SK-N-SH treated with all-trans-retinoic acid at 6 μM for 48 hours (cell line): Measurements from ENCODE around the gene PLXNA4.

Source experiments
- ATAC-seq: fragments of 200-7000 bp; cut with Tn5 transposase; 3 replicates; pipeline ENCODE4 v1.9.1; 2020; ENCODE audit warnings: mild to moderate bottlenecking, moderate library complexity
- ARNTL ChIP-seq: fragments of 450-650 bp; formaldehyde crosslinking; IDR thresholded peaks from 2 replicates; pipeline ENCODE4 v1.5.0; 2020; ENCODE audit warnings: low read depth, mild to moderate bottlenecking, moderate library complexity, borderline replicate concordance
- BACH2 ChIP-seq: fragments of 250-450 bp; sonication (Bioruptor Pico); IDR thresholded peaks from 2 replicates; pipeline ENCODE4 v1.9.0; 2021; ENCODE audit warnings: mild to moderate bottlenecking, borderline replicate concordance
- CREB5 ChIP-seq: fragments of 250-450 bp; sonication (Bioruptor Pico); IDR thresholded peaks from 2 replicates; pipeline ENCODE4 v1.5.1; 2020; ENCODE audit warnings: low read depth, mild to moderate bottlenecking, moderate library complexity
- CSDC2 ChIP-seq: fragments of 250-450 bp; sonication (Bioruptor Pico); IDR thresholded peaks from 2 replicates; pipeline ENCODE4 v1.5.0; 2020; ENCODE audit warnings: mild to moderate bottlenecking, moderate library complexity
- CSRNP3 ChIP-seq: fragments of 250-450 bp; sonication (Bioruptor Pico); IDR thresholded peaks from 2 replicates; pipeline ENCODE4 v1.5.1; 2021; ENCODE audit warnings: mild to moderate bottlenecking, moderate library complexity
- ESRRG ChIP-seq: fragments of 250-450 bp; sonication (Bioruptor Pico); IDR thresholded peaks from 2 replicates; pipeline ENCODE4 v1.6.1; 2021; ENCODE audit warnings: mild to moderate bottlenecking
- GLIS3 ChIP-seq: fragments of 250-450 bp; sonication (Bioruptor Pico); IDR thresholded peaks from 2 replicates; pipeline ENCODE4 v1.5.0; 2020; ENCODE audit warnings: mild to moderate bottlenecking, moderate library complexity
- ISL1 ChIP-seq: fragments of 250-450 bp; sonication (Bioruptor Pico); IDR thresholded peaks from 2 replicates; pipeline ENCODE4 v2.1.2; 2022; ENCODE audit warnings: mild to moderate bottlenecking, moderate library complexity
- PATZ1 ChIP-seq: fragments of 250-450 bp; sonication (Bioruptor Pico); IDR thresholded peaks from 2 replicates; pipeline ENCODE4 v1.8.0; 2020; ENCODE audit warnings: mild to moderate bottlenecking, moderate library complexity, borderline replicate concordance
- POU6F1 ChIP-seq: fragments of 250-450 bp; sonication (Bioruptor Pico); IDR thresholded peaks from 2 replicates; pipeline ENCODE4 v1.8.0; 2021; ENCODE audit warnings: low read depth, mild to moderate bottlenecking, moderate library complexity, borderline replicate concordance
- RARB ChIP-seq: fragments of 250-450 bp; sonication (Bioruptor Pico); IDR thresholded peaks from 2 replicates; pipeline ENCODE4 v1.8.0; 2021; ENCODE audit warnings: mild to moderate bottlenecking, moderate library complexity
- SNAI2 ChIP-seq: fragments of 250-450 bp; sonication (Bioruptor Pico); IDR thresholded peaks from 2 replicates; pipeline ENCODE4 v1.5.0; 2020; ENCODE audit warnings: mild to moderate bottlenecking, moderate library complexity
- TCF4 ChIP-seq: fragments of 250-450 bp; sonication (Bioruptor Pico); IDR thresholded peaks from 2 replicates; pipeline ENCODE4 v1.8.0; 2021; ENCODE audit warnings: mild to moderate bottlenecking, moderate library complexity, borderline replicate concordance
- TOX ChIP-seq: fragments of 250-450 bp; sonication (Bioruptor Pico); IDR thresholded peaks from 2 replicates; pipeline ENCODE4 v1.8.0; 2021; ENCODE audit warnings: mild to moderate bottlenecking, moderate library complexity, borderline replicate concordance
- TSHZ2 ChIP-seq: fragments of 250-450 bp; sonication (Bioruptor Pico); IDR thresholded peaks from 2 replicates; pipeline ENCODE4 v1.5.0; 2020; ENCODE audit warnings: mild to moderate bottlenecking, moderate library complexity
- ZC3H10 ChIP-seq: fragments of 250-450 bp; sonication (Bioruptor Pico); IDR thresholded peaks from 2 replicates; pipeline ENCODE4 v1.5.1; 2021; ENCODE audit warnings: mild to moderate bottlenecking, moderate library complexity
- ZFP3 ChIP-seq: fragments of 250-450 bp; sonication (Bioruptor Pico); IDR thresholded peaks from 2 replicates; pipeline ENCODE4 v1.5.0; 2020; ENCODE audit warnings: mild to moderate bottlenecking, moderate library complexity
- ZFP30 ChIP-seq: fragments of 450-650 bp; formaldehyde crosslinking; IDR thresholded peaks from 2 replicates; pipeline ENCODE4 v1.5.0; 2022; ENCODE audit warnings: mild to moderate bottlenecking, moderate library complexity
- ZNF565 ChIP-seq: fragments of 450-650 bp; formaldehyde crosslinking; conservative IDR thresholded peaks from 2 replicates; pipeline ENCODE4 v1.5.0; 2020; ENCODE audit warnings: low read depth, mild to moderate bottlenecking, moderate library complexity
- ZNF70 ChIP-seq: fragments of 450-650 bp; formaldehyde crosslinking; IDR thresholded peaks from 2 replicates; pipeline ENCODE4 v1.5.0; 2020; ENCODE audit warnings: mild to moderate bottlenecking, moderate library complexity
- ZNF8 ChIP-seq: fragments of 450-650 bp; formaldehyde crosslinking; IDR thresholded peaks from 2 replicates; pipeline ENCODE4 v1.5.0; 2020; ENCODE audit warnings: mild to moderate bottlenecking, moderate library complexity

Gene PLXNA4

GRCh38 chr7:132092106-132092505 lies 484.2 kb downstream of the PLXNA4 start:
- TF ChIP-seq ESRRG (no peak), PATZ1 (CRISPR knock-in tag) (no peak), ZNF8 (CRISPR knock-in tag) (no peak), ZNF565 (no peak), CREB5 (CRISPR knock-in tag) (no peak), ZNF70 (no peak), TCF4 (no peak), ARNTL (CRISPR knock-in tag) (no peak), ZC3H10 (no peak), BACH2 (CRISPR knock-in tag) (no peak)
- ATAC-seq, result no peak

GRCh38 chr7:132091706-132092105 lies 484.6 kb downstream of the PLXNA4 start:
- TF ChIP-seq POU6F1 (CRISPR knock-in tag) (no peak), ARNTL (CRISPR knock-in tag) (no peak), RARB (CRISPR knock-in tag) (no peak), ZFP30 (CRISPR knock-in tag) (no peak), PATZ1 (CRISPR knock-in tag) (no peak), ESRRG (no peak), ZNF70 (no peak), TCF4 (no peak), ZFP3 (no peak), TOX (CRISPR knock-in tag) (no peak), CSDC2 (CRISPR knock-in tag) (no peak), CREB5 (CRISPR knock-in tag) (no peak), GLIS3 (no peak), BACH2 (CRISPR knock-in tag) (no peak), SNAI2 (CRISPR knock-in tag) (no peak), ZNF565 (no peak), ISL1 (no peak), ZNF8 (CRISPR knock-in tag) (no peak), ZC3H10 (no peak)
- ATAC-seq, result no peak

GRCh38 chr7:132090444-132090843 lies 485.8 kb downstream of the PLXNA4 start:
- ATAC-seq, result no peak

More at GRCh38 chr7:132090444-132090843, 485.8 kb downstream of the PLXNA4 start:
- TF ChIP-seq ARNTL (CRISPR knock-in tag) (no peak), TSHZ2 (CRISPR knock-in tag) (no peak), CSRNP3 (CRISPR knock-in tag) (no peak), ISL1 (no peak), ZNF565 (no peak), ESRRG (no peak), ZC3H10 (no peak), CSDC2 (CRISPR knock-in tag) (no peak), TCF4 (no peak), ZNF70 (no peak), POU6F1 (CRISPR knock-in tag) (no peak)
